Thoracic aorta (tissue), 2 donors: ENCODE results near the gene SELENOP. TPM values are rescaled to one million over a fixed set of nuclear protein-coding genes. Genes with fewer than 3 reads are reported as not detected.
A peak's percentile ranks its signal among the peaks of the same experiment; 100 is the strongest.

ENCODE experiments used
- ATAC-seq: fragments of 150-250 bp; one replicate; pipeline ENCODE4 v1.8.0; 2017; ENCODE audit warnings: low read depth; ENCODE audit not compliant: insufficient number of reproducible peaks, low FRiP score
- DNase-seq: peaks from one replicate; pipeline ENCODE4 v3.0.0-alpha.2; 2020; ENCODE audit warnings: low spot score
- H3K27ac ChIP-seq, 2 donors: fragments of 200-600 bp; sonication (generic); 1 replicate in 1 of 2; 2 replicates in 1 of 2; pipeline ENCODE4 v1.5.1; 2016; ENCODE audit warnings: mild to moderate bottlenecking in 2 of 2, moderate library complexity in 2 of 2
- H3K27me3 ChIP-seq: fragments of 200-600 bp; sonication (generic); replicated peaks from 2 replicates; pipeline ENCODE4 v1.6.0; 2016; ENCODE audit warnings: mild to moderate bottlenecking; ENCODE audit not compliant: insufficient read depth
- H3K36me3 ChIP-seq: fragments of 200-600 bp; sonication (generic); one replicate; pipeline ENCODE4 v1.5.1; 2016
- H3K4me1 ChIP-seq, 2 donors: fragments of 200-600 bp; sonication (generic); 1 replicate in 1 of 2; 2 replicates in 1 of 2; pipeline versions ENCODE4 v1.5.1 to v1.6.0; 2016; ENCODE audit warnings: low read depth in 2 of 2, mild to moderate bottlenecking in 1 of 2; ENCODE audit not compliant: control insufficient read depth in 1 of 2
- H3K4me3 ChIP-seq: fragments of 200-600 bp; sonication (generic); 2 replicates; pipeline ENCODE4 v1.5.1; 2016; ENCODE audit warnings: mild to moderate bottlenecking
- H3K9me3 ChIP-seq: fragments of 200-600 bp; sonication (generic); 2 replicates; pipeline ENCODE4 v1.5.1; 2016
- CTCF ChIP-seq: fragments of 200-600 bp; sonication (generic); IDR thresholded peaks from one replicate; pipeline ENCODE4 v1.5.1; 2019; ENCODE audit warnings: antibody characterized with exemption
- total RNA-seq, 2 donors: library from RNA; depleted of rRNA; stranded (reverse); fragments of >200 nt; gene quantifications; one replicate each; pipeline versions ENCODE4 v1.1.0 to v1.2.3, GENCODE V29; 2016

Gene SELENOP
- total RNA-seq, 2 donors from 2014 or later: 302 to 392 TPM

DNA sequence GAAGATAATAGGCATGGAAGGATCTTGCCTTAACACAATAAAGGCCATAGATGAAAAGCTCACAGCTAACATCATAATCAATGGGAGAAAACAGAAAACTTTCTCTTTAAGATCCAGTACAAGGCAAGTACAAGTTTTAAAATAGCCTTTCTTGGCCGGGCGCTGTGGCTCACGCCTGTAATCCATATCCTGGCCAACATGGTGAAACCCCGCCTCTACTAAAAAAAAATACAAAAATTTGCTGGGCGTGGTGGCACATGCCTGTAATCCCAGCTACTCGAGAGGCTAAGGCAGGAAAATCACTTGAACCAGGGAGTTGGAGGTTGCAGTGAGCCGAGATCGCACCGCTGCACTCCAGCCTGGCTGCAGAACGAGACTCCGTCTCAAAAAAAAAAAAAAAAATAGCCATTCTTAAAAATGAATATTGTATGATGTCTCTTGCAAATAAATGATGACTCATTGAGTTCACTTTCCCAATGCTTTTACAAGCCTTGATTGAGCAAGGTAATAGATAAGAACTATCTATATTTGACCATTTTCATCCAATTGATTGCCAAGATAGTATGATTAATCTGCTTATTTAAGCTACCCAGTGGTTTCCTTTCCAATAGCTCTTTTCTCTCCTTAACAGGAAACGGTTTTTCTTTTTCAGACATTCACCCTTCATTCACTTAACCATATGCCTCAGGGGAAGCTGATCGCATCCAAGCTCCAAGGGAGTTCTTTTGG is 39.3 kb downstream of the SELENOP start:
- no peaks in the 10 kb centered on the region for H3K27me3 ChIP-seq
- no peaks in the 10 kb centered on the region for H3K4me1 ChIP-seq
- peak overlapping the region; percentile 35 for H3K4me3 ChIP-seq
- no peaks in the 10 kb centered on the region for H3K9me3 ChIP-seq
- no peak for ATAC-seq
- H3K27ac ChIP-seq: no peak overlapping the region
- H3K36me3 ChIP-seq: no peaks in the 10 kb centered on the region
- TF ChIP-seq CTCF: no peak
- DNase-seq: no peak

DNA sequence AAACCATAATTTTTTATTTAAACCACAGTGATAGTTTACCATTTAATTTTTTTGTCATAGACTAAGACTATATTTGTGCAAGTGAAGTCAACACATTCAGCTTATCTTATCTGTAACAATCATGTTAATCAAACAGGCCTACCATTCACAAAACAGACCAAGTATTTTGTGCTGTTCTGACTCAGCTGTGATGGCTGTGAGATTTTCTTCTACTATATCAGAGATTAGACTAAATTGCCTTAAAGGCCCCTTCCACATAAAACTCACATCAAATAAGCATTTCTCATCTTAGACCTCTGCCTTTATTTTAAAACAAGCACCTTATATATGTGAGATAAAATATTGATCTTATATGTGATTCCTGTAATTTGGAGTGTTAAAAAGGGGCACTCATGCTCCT is 41.7 kb downstream of the SELENOP start:
- Histone ChIP-seq H3K9me3 (no peaks in the 10 kb centered on the region), H3K27ac (no peak overlapping the region), H3K36me3 (no peaks in the 10 kb centered on the region), H3K27me3 (no peaks in the 10 kb centered on the region), H3K4me3 (no peak overlapping the region), H3K4me1 (no peaks in the 10 kb centered on the region)
- no peak for DNase-seq
- ATAC-seq: no peak
- TF ChIP-seq CTCF: no peak

DNA sequence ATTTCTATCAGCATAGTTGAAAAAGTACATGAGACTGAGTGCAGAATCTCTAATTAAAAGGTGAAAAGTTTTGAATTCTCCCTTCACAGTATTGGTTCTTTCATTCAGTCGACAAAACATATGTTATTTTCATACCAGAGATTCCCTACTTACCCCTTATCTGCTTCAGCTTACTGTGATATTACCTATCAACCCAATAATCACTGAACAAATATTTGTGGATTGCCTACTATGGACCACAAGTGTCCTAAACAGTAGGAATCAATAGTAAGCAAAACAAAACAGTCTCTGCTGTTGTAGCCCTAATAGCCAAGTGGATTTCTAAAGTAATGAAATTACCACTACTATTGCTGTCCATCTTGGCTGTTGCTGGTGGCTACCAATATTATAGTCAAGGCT is 43.6 kb downstream of the SELENOP start:
- Histone ChIP-seq H3K36me3 (no peaks in the 10 kb centered on the region), H3K9me3 (no peaks in the 10 kb centered on the region), H3K4me1 (no peaks in the 10 kb centered on the region), H3K4me3 (no peak overlapping the region), H3K27ac (no peak overlapping the region), H3K27me3 (no peaks in the 10 kb centered on the region)
- TF ChIP-seq CTCF: no peak
- DNase-seq (no peak), ATAC-seq (no peak)

GRCh38 chr5:42767491-42768105 is 44.1 kb downstream of the SELENOP start:
- TF ChIP-seq CTCF: peak; percentile 51
- Histone ChIP-seq H3K9me3 (no peaks in the 10 kb centered on the region), H3K27ac (no peak overlapping the region), H3K4me1 (no peaks in the 10 kb centered on the region), H3K4me3 (no peak overlapping the region), H3K27me3 (no peaks in the 10 kb centered on the region), H3K36me3 (no peaks in the 10 kb centered on the region)
- ATAC-seq (no peak), DNase-seq (no peak)

DNA sequence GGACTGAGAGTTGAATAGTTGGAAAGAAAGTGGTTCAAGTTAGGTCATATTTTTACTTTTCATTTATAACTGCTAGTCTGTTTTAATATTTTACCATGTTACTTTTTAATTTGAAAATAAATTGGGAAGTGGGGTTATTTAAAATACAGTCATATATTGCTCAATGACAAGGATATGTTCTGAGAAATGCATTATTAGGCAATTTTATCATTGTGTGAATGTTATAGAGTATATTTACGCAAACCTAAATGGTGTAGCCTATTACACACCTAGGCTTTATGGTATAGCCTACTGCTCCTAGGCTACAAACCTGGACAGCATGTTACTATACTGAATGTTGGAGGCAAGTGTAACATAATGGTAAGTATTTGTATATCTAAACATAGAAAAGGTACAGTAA is 49.9 kb downstream of the SELENOP start:
- H3K27ac ChIP-seq: no peak overlapping the region
- no peaks in the 10 kb centered on the region for H3K9me3 ChIP-seq
- H3K4me3 ChIP-seq: no peak overlapping the region
- no peaks in the 10 kb centered on the region for H3K36me3 ChIP-seq
- H3K27me3 ChIP-seq: no peaks in the 10 kb centered on the region
- ATAC-seq: no peak
- no peaks in the 10 kb centered on the region for H3K4me1 ChIP-seq
- no peak for TF ChIP-seq CTCF
- no peak for DNase-seq
